K562 (cell line): ENCODE results near the gene DISC1.

ENCODE experiments used
- ATF7 ChIP-seq: fragments of 450-650 bp; IDR thresholded peaks from 2 replicates; pipeline ENCODE4 v1.7.1; 2014; ENCODE audit warnings: mild to moderate bottlenecking, moderate library complexity
- BMI1 ChIP-seq: fragments of 150-350 bp; IDR thresholded peaks from 2 replicates; pipeline ENCODE4 v1.6.1; 2014; ENCODE audit warnings: low read length
- BRD4 ChIP-seq: fragments of 200-600 bp; sonication (generic); IDR thresholded peaks from 2 replicates; pipeline ENCODE4 v1.6.1; 2017; ENCODE audit warnings: inconsistent platforms
- CHD4 ChIP-seq: fragments of 200-600 bp; sonication (generic); IDR thresholded peaks from 3 replicates; pipeline ENCODE4 v1.6.1; 2012; ENCODE audit warnings: low read depth, mild to moderate bottlenecking, mixed read lengths, low read length, inconsistent platforms; ENCODE audit not compliant: insufficient read depth, insufficient replicate concordance, poor library complexity, severe bottlenecking
- EZH2 ChIP-seq: IDR thresholded peaks from 2 replicates; pipeline ENCODE4 v1.6.1; 2012; ENCODE audit warnings: low read depth, mild to moderate bottlenecking, inconsistent platforms, low read length, borderline replicate concordance
- PCBP2 ChIP-seq: fragments of 200-400 bp; formaldehyde crosslinking; IDR thresholded peaks from 2 replicates; pipeline ENCODE4 v1.6.1; 2018; ENCODE audit warnings: low read length, low read depth, mild to moderate bottlenecking, moderate library complexity; ENCODE audit not compliant: poor library complexity, severe bottlenecking
- POLR2AphosphoS5 ChIP-seq: IDR thresholded peaks from 2 replicates; pipeline ENCODE4 v1.6.1; 2011; ENCODE audit warnings: mild to moderate bottlenecking, low read depth, low read length, moderate library complexity; ENCODE audit not compliant: control insufficient read depth, insufficient read depth
- ZKSCAN1 ChIP-seq: fragments of 150-350 bp; IDR thresholded peaks from 2 replicates; pipeline ENCODE4 v1.6.1; 2016; ENCODE audit warnings: low read depth, low read length
- TF ChIP-seq, protein P1 (sequence below), 3 experiments: fragments of 200-800 bp in 1 of 3; sonication (Bioruptor generic) in 1 of 3; sonication (generic) in 1 of 3; formaldehyde crosslinking in 1 of 3; IDR thresholded peaks; 2 replicates each; pipeline versions ENCODE4 v1.6.1 to v1.8.0; 2016 to 2022; ENCODE audit warnings: mild to moderate bottlenecking in 2 of 3, missing compliant biosample characterization in 2 of 3, missing genetic modification characterization in 2 of 3, missing genetic modification reagents in 1 of 3
- TF ChIP-seq, protein P2 (sequence below): fragments of 450-650 bp; formaldehyde crosslinking; IDR thresholded peaks from 2 replicates; pipeline ENCODE4 v1.4.0; 2022; ENCODE audit warnings: missing genetic modification characterization
- TF ChIP-seq, protein P3 (sequence below), 2 experiments: fragments of 250-450 bp in 1 of 2; fragments of 450-650 bp in 1 of 2; sonication (Bioruptor Pico) in 1 of 2; IDR thresholded peaks; 2 replicates each; pipeline versions ENCODE4 v1.6.1 to v1.8.0; 2016 to 2021; ENCODE audit warnings: mild to moderate bottlenecking in 2 of 2, moderate library complexity in 2 of 2, missing compliant biosample characterization in 1 of 2, missing genetic modification characterization in 1 of 2
- TF ChIP-seq, protein P4 (sequence below), 3 experiments: IDR thresholded peaks in 2 of 3; conservative IDR thresholded peaks in 1 of 3; 2 replicates each; pipeline ENCODE4 v1.5.1; 2011 to 2012; ENCODE audit warnings: low read length in 3 of 3, mild to moderate bottlenecking in 3 of 3, control low read depth in 2 of 3, improper control_type of control experiment in 1 of 3, inconsistent platforms in 1 of 3, low read depth in 1 of 3, mixed read lengths in 1 of 3, moderate library complexity in 1 of 3; ENCODE audit not compliant: insufficient read depth in 2 of 3
- TF ChIP-seq, protein P5 (sequence below): fragments of 450-650 bp; IDR thresholded peaks from 2 replicates; pipeline ENCODE4 v1.7.0; 2016; ENCODE audit warnings: borderline replicate concordance
- TF ChIP-seq, protein P6 (sequence below): conservative IDR thresholded peaks from 2 replicates; pipeline ENCODE4 v1.6.1; 2011; ENCODE audit warnings: low read depth, mild to moderate bottlenecking, low read length; ENCODE audit not compliant: control insufficient read depth

DNA sequence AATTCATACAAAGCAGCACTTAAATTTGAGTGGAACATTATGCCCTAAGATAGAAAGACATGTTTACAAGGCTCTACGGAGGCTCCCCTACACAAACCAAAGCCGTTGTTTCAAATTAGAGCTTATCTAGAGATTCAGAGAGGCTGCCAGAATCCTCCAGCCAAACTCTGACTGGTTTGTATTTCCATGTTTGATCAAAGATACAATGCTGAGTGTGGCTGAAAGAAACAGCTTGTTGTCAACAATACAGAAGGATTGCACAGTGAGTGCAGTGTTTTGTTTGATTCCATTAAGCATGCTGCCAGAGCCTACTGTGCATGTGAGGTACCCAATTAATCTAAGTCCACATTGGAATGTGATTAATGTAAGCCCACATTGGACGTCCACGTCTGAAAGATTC, 402.7 kb downstream of the DISC1 start:
- TF ChIP-seq, protein P1, sequence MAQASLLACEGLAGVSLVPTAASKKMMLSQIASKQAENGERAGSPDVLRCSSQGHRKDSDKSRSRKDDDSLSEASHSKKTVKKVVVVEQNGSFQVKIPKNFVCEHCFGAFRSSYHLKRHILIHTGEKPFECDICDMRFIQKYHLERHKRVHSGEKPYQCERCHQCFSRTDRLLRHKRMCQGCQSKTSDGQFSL (CRISPR knock-in tag; IDR thresholded peaks at IDR 0.05): no peak
- TF ChIP-seq, protein P1 (tag; IDR thresholded peaks at IDR 0.05): no peak
- TF ChIP-seq, protein P2, sequence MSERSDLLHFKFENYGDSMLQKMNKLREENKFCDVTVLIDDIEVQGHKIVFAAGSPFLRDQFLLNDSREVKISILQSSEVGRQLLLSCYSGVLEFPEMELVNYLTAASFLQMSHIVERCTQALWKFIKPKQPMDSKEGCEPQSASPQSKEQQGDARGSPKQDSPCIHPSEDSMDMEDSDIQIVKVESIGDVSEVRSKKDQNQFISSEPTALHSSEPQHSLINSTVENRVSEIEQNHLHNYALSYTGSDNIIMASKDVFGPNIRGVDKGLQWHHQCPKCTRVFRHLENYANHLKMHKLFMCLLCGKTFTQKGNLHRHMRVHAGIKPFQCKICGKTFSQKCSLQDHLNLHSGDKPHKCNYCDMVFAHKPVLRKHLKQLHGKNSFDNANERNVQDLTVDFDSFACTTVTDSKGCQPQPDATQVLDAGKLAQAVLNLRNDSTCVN (CRISPR knock-in tag): no peak
- TF ChIP-seq EZH2: no peak
- no peak for TF ChIP-seq POLR2AphosphoS5
- TF ChIP-seq BRD4: no peak
- TF ChIP-seq, protein P3, sequence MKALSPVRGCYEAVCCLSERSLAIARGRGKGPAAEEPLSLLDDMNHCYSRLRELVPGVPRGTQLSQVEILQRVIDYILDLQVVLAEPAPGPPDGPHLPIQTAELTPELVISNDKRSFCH (CRISPR knock-in tag; IDR thresholded peaks at IDR 0.05): no peak
- TF ChIP-seq, protein P3 (tag; IDR thresholded peaks at IDR 0.05): no peak
- no peak for TF ChIP-seq ATF7
- TF ChIP-seq CHD4: no peak
- TF ChIP-seq, protein P4, sequence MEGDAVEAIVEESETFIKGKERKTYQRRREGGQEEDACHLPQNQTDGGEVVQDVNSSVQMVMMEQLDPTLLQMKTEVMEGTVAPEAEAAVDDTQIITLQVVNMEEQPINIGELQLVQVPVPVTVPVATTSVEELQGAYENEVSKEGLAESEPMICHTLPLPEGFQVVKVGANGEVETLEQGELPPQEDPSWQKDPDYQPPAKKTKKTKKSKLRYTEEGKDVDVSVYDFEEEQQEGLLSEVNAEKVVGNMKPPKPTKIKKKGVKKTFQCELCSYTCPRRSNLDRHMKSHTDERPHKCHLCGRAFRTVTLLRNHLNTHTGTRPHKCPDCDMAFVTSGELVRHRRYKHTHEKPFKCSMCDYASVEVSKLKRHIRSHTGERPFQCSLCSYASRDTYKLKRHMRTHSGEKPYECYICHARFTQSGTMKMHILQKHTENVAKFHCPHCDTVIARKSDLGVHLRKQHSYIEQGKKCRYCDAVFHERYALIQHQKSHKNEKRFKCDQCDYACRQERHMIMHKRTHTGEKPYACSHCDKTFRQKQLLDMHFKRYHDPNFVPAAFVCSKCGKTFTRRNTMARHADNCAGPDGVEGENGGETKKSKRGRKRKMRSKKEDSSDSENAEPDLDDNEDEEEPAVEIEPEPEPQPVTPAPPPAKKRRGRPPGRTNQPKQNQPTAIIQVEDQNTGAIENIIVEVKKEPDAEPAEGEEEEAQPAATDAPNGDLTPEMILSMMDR (IDR thresholded peaks at IDR 0.05 in 2 of 3, conservative IDR thresholded peaks at IDR 0.05 in 1 of 3; ENCODE audit: insufficient read depth in 2 of 3, low read depth in 1 of 3, low read length in 3 of 3): no peak
- no peak for TF ChIP-seq BMI1
- TF ChIP-seq ZKSCAN1: no peak
- TF ChIP-seq, protein P5, sequence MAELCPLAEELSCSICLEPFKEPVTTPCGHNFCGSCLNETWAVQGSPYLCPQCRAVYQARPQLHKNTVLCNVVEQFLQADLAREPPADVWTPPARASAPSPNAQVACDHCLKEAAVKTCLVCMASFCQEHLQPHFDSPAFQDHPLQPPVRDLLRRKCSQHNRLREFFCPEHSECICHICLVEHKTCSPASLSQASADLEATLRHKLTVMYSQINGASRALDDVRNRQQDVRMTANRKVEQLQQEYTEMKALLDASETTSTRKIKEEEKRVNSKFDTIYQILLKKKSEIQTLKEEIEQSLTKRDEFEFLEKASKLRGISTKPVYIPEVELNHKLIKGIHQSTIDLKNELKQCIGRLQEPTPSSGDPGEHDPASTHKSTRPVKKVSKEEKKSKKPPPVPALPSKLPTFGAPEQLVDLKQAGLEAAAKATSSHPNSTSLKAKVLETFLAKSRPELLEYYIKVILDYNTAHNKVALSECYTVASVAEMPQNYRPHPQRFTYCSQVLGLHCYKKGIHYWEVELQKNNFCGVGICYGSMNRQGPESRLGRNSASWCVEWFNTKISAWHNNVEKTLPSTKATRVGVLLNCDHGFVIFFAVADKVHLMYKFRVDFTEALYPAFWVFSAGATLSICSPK: no peak
- TF ChIP-seq PCBP2: no peak
- TF ChIP-seq, protein P6, sequence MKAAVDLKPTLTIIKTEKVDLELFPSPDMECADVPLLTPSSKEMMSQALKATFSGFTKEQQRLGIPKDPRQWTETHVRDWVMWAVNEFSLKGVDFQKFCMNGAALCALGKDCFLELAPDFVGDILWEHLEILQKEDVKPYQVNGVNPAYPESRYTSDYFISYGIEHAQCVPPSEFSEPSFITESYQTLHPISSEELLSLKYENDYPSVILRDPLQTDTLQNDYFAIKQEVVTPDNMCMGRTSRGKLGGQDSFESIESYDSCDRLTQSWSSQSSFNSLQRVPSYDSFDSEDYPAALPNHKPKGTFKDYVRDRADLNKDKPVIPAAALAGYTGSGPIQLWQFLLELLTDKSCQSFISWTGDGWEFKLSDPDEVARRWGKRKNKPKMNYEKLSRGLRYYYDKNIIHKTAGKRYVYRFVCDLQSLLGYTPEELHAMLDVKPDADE: no peak
